ENCODE results near the gene CYB5D1.

DNA sequence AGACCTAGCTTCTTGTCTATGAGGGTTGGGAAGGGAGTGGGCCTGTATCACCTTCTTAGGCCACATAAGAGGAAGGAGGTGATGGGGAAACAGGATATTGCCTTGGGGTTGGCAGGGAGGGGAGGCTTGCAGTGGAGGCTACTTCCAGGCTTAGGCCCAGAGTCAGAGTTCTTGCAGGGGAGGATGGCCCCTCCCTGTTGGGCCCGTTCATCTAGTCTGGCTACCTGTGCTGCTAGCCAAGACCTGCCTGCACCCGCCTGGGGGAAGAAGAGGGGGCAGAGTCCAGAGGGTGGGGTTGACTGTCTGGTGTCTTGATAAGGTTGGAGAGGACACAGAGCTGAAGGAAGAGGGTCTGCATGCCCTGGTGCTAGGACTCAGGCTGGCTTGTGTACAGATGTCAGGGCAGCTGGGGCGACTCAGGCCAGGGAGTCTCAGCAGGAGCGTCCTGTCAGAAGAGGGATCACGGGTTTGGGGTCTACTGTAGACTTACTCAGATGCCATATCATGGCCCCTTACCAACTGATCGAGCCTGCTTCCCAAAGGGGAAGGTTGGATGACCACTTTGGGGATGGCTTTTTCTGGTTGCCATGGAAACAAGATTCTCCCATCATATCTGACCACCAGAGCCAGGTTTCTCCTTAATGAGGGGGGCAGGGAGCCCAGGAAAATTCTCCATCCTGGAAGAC lies 18.5 kb upstream of the CYB5D1 start:
- TF ChIP-seq, protein P1, sequence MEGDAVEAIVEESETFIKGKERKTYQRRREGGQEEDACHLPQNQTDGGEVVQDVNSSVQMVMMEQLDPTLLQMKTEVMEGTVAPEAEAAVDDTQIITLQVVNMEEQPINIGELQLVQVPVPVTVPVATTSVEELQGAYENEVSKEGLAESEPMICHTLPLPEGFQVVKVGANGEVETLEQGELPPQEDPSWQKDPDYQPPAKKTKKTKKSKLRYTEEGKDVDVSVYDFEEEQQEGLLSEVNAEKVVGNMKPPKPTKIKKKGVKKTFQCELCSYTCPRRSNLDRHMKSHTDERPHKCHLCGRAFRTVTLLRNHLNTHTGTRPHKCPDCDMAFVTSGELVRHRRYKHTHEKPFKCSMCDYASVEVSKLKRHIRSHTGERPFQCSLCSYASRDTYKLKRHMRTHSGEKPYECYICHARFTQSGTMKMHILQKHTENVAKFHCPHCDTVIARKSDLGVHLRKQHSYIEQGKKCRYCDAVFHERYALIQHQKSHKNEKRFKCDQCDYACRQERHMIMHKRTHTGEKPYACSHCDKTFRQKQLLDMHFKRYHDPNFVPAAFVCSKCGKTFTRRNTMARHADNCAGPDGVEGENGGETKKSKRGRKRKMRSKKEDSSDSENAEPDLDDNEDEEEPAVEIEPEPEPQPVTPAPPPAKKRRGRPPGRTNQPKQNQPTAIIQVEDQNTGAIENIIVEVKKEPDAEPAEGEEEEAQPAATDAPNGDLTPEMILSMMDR (IDR thresholded peaks at IDR 0.05), result no peak
- no peak for TF ChIP-seq POLR2A (IDR thresholded peaks at IDR 0.05)
